Naive thymus-derived CD8-positive, alpha-beta T cell (primary cell): ENCODE measurements around the gene APOL5. TPM values are rescaled to one million over a fixed set of nuclear protein-coding genes. Genes with fewer than 3 reads are reported as not detected.
A peak's percentile ranks its signal among the peaks of the same experiment; 100 is the strongest.
"Not testable (repeated sequence)": the region's sequence is repeated elsewhere in the genome, so short reads cannot be mapped to it uniquely, and the experiment has no call there.

Source experiments
- ATAC-seq, 2 donors: fragments of 150-1000 bp; cut with Tn5 transposase in 1 of 2; sonication (Bioruptor Pico), chemical (Tn5 transposase) in 1 of 2; 1 replicate in 1 of 2; 2 replicates in 1 of 2; pipeline ENCODE4 v1.10.0; 2021; ENCODE audit warnings: mild to moderate bottlenecking in 2 of 2, moderate library complexity in 2 of 2
- POLR2A ChIA-PET: fragments of 350-600 bp; sonication (Branson Sonifier 250); formaldehyde crosslinking; loops from one replicate; lab custom pipeline; 2021; ENCODE audit warnings: antibody characterized with exemption; lab: Charles Lee
- DNase-seq, 10 donors: peaks; one replicate each; pipeline versions ENCODE4 v3.0.0 to v3.0.0-alpha.2; 2020 to 2022
- H3K27ac Mint-ChIP-seq, 10 donors: one replicate each; pipeline ENCODE4 v1.8.0; 2020 to 2022; ENCODE audit warnings: mild to moderate bottlenecking in 10 of 10, mixed read lengths in 10 of 10, moderate library complexity in 4 of 10, inconsistent platforms in 1 of 10
- H3K27me3 Mint-ChIP-seq, 5 donors: one replicate each; pipeline ENCODE4 v1.8.0; 2021 to 2022; ENCODE audit warnings: mixed read lengths in 5 of 5
- H3K36me3 Mint-ChIP-seq, 3 donors: one replicate each; pipeline ENCODE4 v1.8.0; 2020 to 2022; ENCODE audit warnings: mixed read lengths in 3 of 3, mild to moderate bottlenecking in 2 of 3, inconsistent platforms in 1 of 3
- H3K4me1 Mint-ChIP-seq, 4 donors: one replicate each; pipeline ENCODE4 v1.8.0; 2021 to 2022; ENCODE audit warnings: mixed read lengths in 4 of 4
- H3K4me3 Mint-ChIP-seq, 10 donors: one replicate each; pipeline ENCODE4 v1.8.0; 2020 to 2022; ENCODE audit warnings: mild to moderate bottlenecking in 10 of 10, mixed read lengths in 10 of 10, moderate library complexity in 6 of 10, inconsistent platforms in 1 of 10
- H3K9me3 Mint-ChIP-seq, 9 donors: one replicate each; pipeline ENCODE4 v1.8.0; 2020 to 2022; ENCODE audit warnings: mixed read lengths in 9 of 9, mild to moderate bottlenecking in 3 of 9, inconsistent platforms in 1 of 9, moderate library complexity in 1 of 9
- polyA plus RNA-seq, 3 donors: library from polyadenylated mRNA; unstranded; fragments of 300-500 nt; fragmentation: Illumina TruSeq; gene quantifications; one replicate each; pipeline ENCODE4 v1.2.3, GENCODE V29; 2021
- total RNA-seq, 8 experiments: library from RNA in 2 of 8; stranded (reverse) in 2 of 8; gene quantifications; one replicate each; pipeline ENCODE4 v1.2.3 and lab custom pipeline; 2021 to 2026

The APOL5 gene
- total and polyA plus RNA-seq, 5 experiments from 2014 or later = not detected

- Mint-ChIP-seq H3K36me3 (no peaks in the 10 kb centered on the region), H3K27me3 (peaks cover 0 to 9% (median 4%) of the 10 kb centered on the region in 5 donors), H3K27ac (no peak overlapping the region), H3K9me3 (peaks cover 0 to 2% (median 0%) of the 10 kb centered on the region in 9 donors), H3K4me3 (no peak overlapping the region), H3K4me1 (peaks cover 1 to 16% (median 9%) of the 10 kb centered on the region in 4 donors)
- POLR2A ChIA-PET = no interaction called here
- DNase-seq (no peak), ATAC-seq (no peak)
These were observed 30.2 kb upstream of the APOL5 start for GRCh38 chr22:35687461-35687860.

- H3K27me3 Mint-ChIP-seq = peaks cover 0 to 6% (median 0%) of the 10 kb centered on the region in 5 donors
- POLR2A ChIA-PET = no interaction called here
- H3K36me3 Mint-ChIP-seq = no peaks in the 10 kb centered on the region
- peaks cover 1 to 16% (median 7%) of the 10 kb centered on the region in 4 donors for H3K4me1 Mint-ChIP-seq
- H3K9me3 Mint-ChIP-seq = peaks cover 0 to 2% (median 0%) of the 10 kb centered on the region in 9 donors
- no peak overlapping the region for H3K4me3 Mint-ChIP-seq
- no peak for ATAC-seq
- no peak for DNase-seq
- H3K27ac Mint-ChIP-seq = peak overlapping the region in 2 of 10 donors; percentile 4 to 54
These were observed 28.6 kb upstream of the APOL5 start for GRCh38 chr22:35688913-35689675.

GRCh38 chr22:35690001-35690400 lies 27.7 kb upstream of the APOL5 start:
- DNase-seq = no peak
- POLR2A ChIA-PET = no interaction called here

GRCh38 chr22:35695202-35695601 lies 22.5 kb upstream of the APOL5 start:
- Mint-ChIP-seq H3K9me3 (no peaks in the 10 kb centered on the region), H3K4me3 (no peak overlapping the region), H3K27ac (no peak overlapping the region), H3K27me3 (peaks cover 0 to 6% (median 2%) of the 10 kb centered on the region in 5 donors), H3K4me1 (peaks cover 0 to 8% (median 0%) of the 10 kb centered on the region in 4 donors), H3K36me3 (no peaks in the 10 kb centered on the region)
- ATAC-seq = no peak
- POLR2A ChIA-PET = no interaction called here
- DNase-seq = peak in 1 of 10 donors; percentile 3

More at GRCh38 chr22:35690001-35690400, 27.7 kb upstream of the APOL5 start:
- H3K9me3 Mint-ChIP-seq = peaks cover 0 to 2% (median 0%) of the 10 kb centered on the region in 9 donors
- no peak for ATAC-seq
- H3K27me3 Mint-ChIP-seq = peaks cover 0 to 6% (median 0%) of the 10 kb centered on the region in 5 donors
- no peaks in the 10 kb centered on the region for H3K36me3 Mint-ChIP-seq
- no peak overlapping the region for H3K4me3 Mint-ChIP-seq
- peaks cover 1 to 16% (median 7%) of the 10 kb centered on the region in 4 donors for H3K4me1 Mint-ChIP-seq
- peak overlapping the region in 2 of 10 donors; percentile 10 to 60 for H3K27ac Mint-ChIP-seq

- no peak overlapping the region for H3K27ac Mint-ChIP-seq
- POLR2A ChIA-PET = no interaction called here
- ATAC-seq = peak in 1 of 2 donors; percentile 22
- H3K36me3 Mint-ChIP-seq = no peaks in the 10 kb centered on the region
- no peaks in the 10 kb centered on the region for H3K4me1 Mint-ChIP-seq
- peaks cover 0 to 6% (median 2%) of the 10 kb centered on the region in 5 donors for H3K27me3 Mint-ChIP-seq
- no peaks in the 10 kb centered on the region for H3K9me3 Mint-ChIP-seq
- H3K4me3 Mint-ChIP-seq = no peak overlapping the region
- DNase-seq = peak in 5 of 10 donors; percentile 15 to 82 (median 42)
These were observed 20.5 kb upstream of the APOL5 start for GRCh38 chr22:35697142-35697541.

- peak in 1 of 10 donors; percentile 8 for DNase-seq
- ATAC-seq = peak in 1 of 2 donors; percentile 50
- H3K4me1 Mint-ChIP-seq = not testable (repeated sequence)
These were observed 17.8 kb upstream of the APOL5 start for GRCh38 chr22:35699852-35700251.

GRCh38 chr22:35703861-35704584 lies 13.6 kb upstream of the APOL5 start:
- POLR2A ChIA-PET = no interaction called here
- DNase-seq (no peak), ATAC-seq (no peak)
- Mint-ChIP-seq H3K4me1 (no peaks in the 10 kb centered on the region), H3K27me3 (no peaks in the 10 kb centered on the region), H3K9me3 (no peaks in the 10 kb centered on the region), H3K27ac (no peak overlapping the region), H3K36me3 (no peaks in the 10 kb centered on the region), H3K4me3 (no peak overlapping the region)

More at GRCh38 chr22:35699852-35700251, 17.8 kb upstream of the APOL5 start:
- H3K36me3 Mint-ChIP-seq, H3K9me3 Mint-ChIP-seq, H3K4me3 Mint-ChIP-seq, POLR2A ChIA-PET, H3K27me3 Mint-ChIP-seq, H3K27ac Mint-ChIP-seq: not testable (repeated sequence)

GRCh38 chr22:35705141-35705540 lies 12.5 kb upstream of the APOL5 start:
- no peak for DNase-seq
- Mint-ChIP-seq H3K36me3 (no peaks in the 10 kb centered on the region), H3K4me1 (peaks cover 0 to 2% (median 0%) of the 10 kb centered on the region in 4 donors), H3K4me3 (no peak overlapping the region), H3K27ac (no peak overlapping the region), H3K27me3 (peaks cover 0 to 3% (median 0%) of the 10 kb centered on the region in 5 donors), H3K9me3 (no peaks in the 10 kb centered on the region)
- POLR2A ChIA-PET = no interaction called here
- ATAC-seq = no peak

GRCh38 chr22:35708453-35708852 lies 9.2 kb upstream of the APOL5 start:
- POLR2A ChIA-PET = no interaction called here
- Mint-ChIP-seq H3K4me1 (peaks cover 0 to 2% (median 0%) of the 10 kb centered on the region in 4 donors), H3K27me3 (peaks cover 0 to 7% (median 0%) of the 10 kb centered on the region in 5 donors), H3K27ac (no peak overlapping the region), H3K36me3 (peaks cover 0 to 9% (median 8%) of the 10 kb centered on the region in 3 donors), H3K9me3 (peaks cover 0 to 11% (median 5%) of the 10 kb centered on the region in 9 donors), H3K4me3 (no peak overlapping the region)
- no peak for ATAC-seq
- DNase-seq = no peak

GRCh38 chr22:35708917-35709316 lies 8.8 kb upstream of the APOL5 start:
- Mint-ChIP-seq H3K27me3 (peaks cover 0 to 7% (median 0%) of the 10 kb centered on the region in 5 donors), H3K36me3 (peaks cover 0 to 12% (median 8%) of the 10 kb centered on the region in 3 donors), H3K27ac (no peak overlapping the region), H3K4me1 (peaks cover 0 to 2% (median 0%) of the 10 kb centered on the region in 4 donors), H3K9me3 (peaks cover 0 to 11% (median 5%) of the 10 kb centered on the region in 9 donors), H3K4me3 (no peak overlapping the region)
- ATAC-seq (no peak), DNase-seq (no peak)
- POLR2A ChIA-PET = no interaction called here

GRCh38 chr22:35711336-35711735 lies 6.3 kb upstream of the APOL5 start:
- peaks cover 0 to 10% (median 6%) of the 10 kb centered on the region in 5 donors for H3K27me3 Mint-ChIP-seq
- H3K9me3 Mint-ChIP-seq = peaks cover 0 to 11% (median 5%) of the 10 kb centered on the region in 9 donors
- H3K36me3 Mint-ChIP-seq = peaks cover 0 to 12% (median 8%) of the 10 kb centered on the region in 3 donors
- H3K4me1 Mint-ChIP-seq = peaks cover 0 to 2% (median 0%) of the 10 kb centered on the region in 4 donors
- POLR2A ChIA-PET = no interaction called here
- DNase-seq = no peak
- no peak for ATAC-seq
- H3K27ac Mint-ChIP-seq = no peak overlapping the region
- H3K4me3 Mint-ChIP-seq = no peak overlapping the region

- ATAC-seq (no peak), DNase-seq (no peak)
- Mint-ChIP-seq H3K27ac (no peak overlapping the region), H3K36me3 (peaks cover 0 to 12% (median 8%) of the 10 kb centered on the region in 3 donors), H3K4me1 (peaks cover 0 to 2% (median 0%) of the 10 kb centered on the region in 4 donors), H3K4me3 (no peak overlapping the region), H3K9me3 (peaks cover 0 to 11% (median 5%) of the 10 kb centered on the region in 9 donors), H3K27me3 (peaks cover 0 to 10% (median 6%) of the 10 kb centered on the region in 5 donors)
- POLR2A ChIA-PET = no interaction called here
These were observed 5.0 kb upstream of the APOL5 start for GRCh38 chr22:35712672-35713071.
